Measurements from ENCODE around the gene DNM1L.

DNA sequence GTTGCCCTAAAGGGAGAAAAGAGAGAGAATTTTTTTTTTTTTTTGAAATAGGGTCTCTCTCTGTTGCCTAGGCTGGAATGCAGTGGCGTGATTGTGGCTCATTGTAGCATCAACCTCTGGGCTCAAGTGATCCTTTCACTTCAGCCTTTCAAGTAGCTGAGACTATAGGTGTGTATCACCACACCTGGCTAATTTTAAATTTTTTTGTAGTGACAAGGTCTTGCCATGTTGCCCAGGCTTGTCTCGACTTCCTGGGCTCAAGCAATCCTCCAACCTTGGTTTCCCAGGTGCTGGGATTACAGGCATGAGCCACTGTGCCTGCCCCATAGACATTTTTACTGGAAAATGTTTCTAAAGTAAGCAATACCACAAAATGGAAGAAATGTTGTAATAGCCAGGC is 39.8 kb downstream of the DNM1L start:
- TF ChIP-seq POLR2AphosphoS5 (IDR thresholded peaks at IDR 0.05) (no peak), POLR2A (IDR thresholded peaks at IDR 0.05) (no peak), EP300 (IDR thresholded peaks at IDR 0.05) (no peak)
- TF ChIP-seq, protein P1, sequence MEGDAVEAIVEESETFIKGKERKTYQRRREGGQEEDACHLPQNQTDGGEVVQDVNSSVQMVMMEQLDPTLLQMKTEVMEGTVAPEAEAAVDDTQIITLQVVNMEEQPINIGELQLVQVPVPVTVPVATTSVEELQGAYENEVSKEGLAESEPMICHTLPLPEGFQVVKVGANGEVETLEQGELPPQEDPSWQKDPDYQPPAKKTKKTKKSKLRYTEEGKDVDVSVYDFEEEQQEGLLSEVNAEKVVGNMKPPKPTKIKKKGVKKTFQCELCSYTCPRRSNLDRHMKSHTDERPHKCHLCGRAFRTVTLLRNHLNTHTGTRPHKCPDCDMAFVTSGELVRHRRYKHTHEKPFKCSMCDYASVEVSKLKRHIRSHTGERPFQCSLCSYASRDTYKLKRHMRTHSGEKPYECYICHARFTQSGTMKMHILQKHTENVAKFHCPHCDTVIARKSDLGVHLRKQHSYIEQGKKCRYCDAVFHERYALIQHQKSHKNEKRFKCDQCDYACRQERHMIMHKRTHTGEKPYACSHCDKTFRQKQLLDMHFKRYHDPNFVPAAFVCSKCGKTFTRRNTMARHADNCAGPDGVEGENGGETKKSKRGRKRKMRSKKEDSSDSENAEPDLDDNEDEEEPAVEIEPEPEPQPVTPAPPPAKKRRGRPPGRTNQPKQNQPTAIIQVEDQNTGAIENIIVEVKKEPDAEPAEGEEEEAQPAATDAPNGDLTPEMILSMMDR (IDR thresholded peaks at IDR 0.05), result no peak
